Measurements from ENCODE around the gene EMD.
"Not testable (repeated sequence)": the region's sequence is repeated elsewhere in the genome, so short reads cannot be mapped to it uniquely, and the experiment has no call there.

EMD gene

DNA sequence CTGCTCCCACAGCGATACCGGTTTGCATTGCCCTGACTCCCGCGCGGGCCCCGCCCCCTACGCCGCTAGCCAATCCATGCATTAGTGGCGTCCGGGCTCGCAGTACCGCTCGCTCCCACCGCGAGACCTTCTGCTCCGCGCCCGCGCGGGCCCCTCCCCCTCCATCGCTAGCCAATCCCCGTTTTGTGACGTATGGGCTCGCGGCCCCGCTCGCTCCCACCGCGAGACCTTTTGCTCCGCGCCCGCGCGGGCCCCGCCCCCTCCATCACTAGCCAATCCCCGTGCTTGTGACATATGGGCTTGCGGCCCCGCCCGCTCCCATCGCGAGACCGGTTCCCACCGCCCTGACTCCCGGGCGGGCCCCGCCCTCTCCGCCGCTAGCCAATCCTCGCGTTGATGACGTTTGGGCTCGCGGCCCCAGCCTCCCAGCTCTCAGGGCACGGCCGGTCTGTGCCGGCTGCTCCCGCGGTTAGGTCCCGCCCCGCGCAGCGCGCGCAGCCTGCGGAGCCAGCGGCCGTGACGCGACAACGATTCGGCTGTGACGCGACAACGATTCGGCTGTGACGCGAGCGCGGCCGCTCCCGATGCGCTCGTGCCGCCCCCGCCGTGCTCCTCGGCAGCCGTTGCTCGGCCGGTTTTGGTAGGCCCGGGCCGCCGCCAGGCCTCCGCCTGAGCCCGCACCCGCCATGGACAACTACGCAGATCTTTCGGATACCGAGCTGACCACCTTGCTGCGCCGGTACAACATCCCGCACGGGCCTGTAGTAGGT lies at the start of gene EMD:
EMD (plus strand) TSS at position 497 of the 770 bp plus-strand sequence; CDS start at position 687, 190 bp downstream.
- peak; percentile 99 for DNase-seq

DNA sequence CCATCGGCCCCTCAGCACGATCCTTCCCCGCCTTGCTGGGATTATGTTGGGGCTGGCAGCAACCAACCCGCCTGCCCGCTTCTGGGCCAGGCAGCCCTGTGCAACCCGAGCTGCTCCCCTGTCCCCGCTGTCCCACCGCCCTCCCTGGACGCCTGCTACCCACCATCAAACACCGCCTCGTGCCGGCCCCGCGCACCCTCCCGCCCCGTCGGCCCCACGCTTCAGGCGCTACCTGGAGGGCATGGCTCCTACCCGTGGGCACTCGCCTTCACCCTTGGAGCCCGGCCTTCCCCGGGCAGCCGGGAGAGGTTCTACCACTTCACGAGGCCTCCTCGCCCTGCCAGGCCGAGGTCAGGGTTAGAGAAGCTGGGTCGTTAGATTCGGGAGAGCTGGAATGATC lies 46.5 kb upstream of the EMD start:
- DNase-seq: no peak

DNA sequence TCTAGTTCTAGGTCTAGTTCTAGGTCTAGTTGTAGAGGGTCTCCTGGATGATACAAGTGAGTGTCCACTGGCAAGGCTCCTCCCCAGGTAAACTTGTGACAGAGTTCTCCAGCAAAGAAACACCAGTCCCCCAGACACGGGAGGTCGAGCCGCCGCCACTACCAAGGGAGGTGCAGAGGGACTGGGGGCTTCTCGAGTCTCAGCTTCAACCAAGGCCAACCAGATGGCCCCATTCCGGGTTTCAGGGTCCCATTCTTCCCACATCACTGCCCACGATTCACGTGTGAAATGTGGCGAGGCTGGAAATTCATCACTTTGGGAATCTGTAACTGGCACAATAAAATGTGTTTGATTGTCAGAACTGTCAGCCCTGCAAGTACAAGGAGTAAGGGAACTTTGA lies 46.0 kb upstream of the EMD start:
- DNase-seq: no peak

DNA sequence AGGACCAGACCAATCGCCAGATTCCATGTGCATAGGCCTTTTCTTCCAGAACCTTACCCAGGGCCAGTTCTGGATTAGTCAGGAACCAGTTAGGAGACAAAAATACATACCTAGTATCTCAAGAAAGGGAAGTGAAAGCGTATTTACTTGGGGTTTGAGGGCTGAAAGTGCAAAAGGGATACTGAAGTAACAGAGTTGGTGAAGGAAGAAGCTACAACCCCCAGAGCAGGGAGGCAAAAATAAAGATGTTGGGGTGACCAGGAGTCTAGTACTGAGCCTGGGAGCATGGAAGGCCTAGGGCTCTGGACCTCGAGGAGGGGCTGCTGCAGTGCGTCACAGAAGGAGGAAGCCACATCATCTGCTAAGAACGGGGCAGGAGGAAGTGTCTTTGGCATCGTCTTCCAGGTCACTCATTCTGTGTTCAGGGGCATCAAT lies 45.2 kb upstream of the EMD start:
- no peak for DNase-seq

DNA sequence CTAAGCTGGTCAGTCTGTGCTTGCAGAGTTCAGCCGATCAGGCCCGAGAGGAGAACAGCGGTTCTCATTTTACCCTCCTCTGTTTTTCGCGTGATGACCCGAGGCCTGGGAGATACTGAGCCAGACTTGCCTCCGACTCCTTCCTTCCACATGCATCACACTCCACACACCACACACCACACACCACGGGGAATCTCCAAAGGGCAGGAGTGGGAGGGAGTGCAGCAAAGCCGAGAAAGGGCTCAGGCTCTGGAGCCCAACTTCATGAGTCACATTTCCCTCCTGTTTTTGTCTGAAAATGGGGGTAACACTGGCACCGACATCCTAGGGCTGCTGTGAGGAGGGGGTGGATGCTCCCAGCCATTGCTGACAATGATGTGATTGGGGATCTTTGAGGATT lies 44.6 kb upstream of the EMD start:
- no peak for DNase-seq

DNA sequence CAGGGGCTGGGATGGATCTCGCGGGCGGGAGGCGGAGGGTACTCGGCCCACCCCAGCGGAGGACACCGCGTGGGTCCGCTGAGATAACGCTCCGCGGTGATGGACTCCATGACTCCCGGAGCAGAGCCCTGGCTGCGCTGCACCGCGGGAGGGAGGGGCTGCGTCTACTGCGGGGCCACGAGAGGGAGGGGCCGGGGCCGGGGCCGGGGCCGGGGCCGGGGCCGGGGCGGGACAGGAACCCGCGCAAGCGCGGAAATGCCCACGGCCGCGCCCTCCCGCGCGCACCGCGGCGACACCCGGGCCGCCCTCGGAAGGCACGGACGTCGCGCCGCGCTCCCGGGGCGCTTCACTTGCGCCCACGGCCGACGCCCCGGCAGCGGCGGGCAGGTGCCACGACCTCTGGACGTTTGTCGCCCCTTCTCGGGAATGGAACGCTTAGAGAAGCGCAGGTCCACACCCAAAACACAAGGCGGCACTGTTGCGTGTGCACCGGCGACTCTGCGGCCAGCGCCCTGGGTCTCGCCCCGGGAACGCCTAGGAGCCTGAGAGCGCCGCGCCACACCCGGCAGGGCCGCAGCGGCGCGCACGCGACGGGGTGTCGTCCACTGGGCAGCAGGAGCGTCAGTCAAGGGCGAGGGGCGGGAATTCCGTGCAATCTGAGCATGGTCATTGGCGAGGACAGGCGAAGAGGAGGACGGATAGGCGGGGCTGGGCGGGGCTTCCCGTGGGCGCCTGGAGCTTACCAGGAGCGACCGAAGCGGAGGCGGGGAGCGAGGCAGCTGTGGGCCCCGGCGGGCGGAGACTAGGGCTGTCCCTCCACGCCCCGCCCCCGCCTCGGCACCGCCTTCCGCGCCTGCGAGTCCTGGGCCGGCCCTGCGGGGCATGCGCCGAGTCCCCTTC lies 37.4 kb upstream of the EMD start:
- DNase-seq: not testable (repeated sequence)

DNA sequence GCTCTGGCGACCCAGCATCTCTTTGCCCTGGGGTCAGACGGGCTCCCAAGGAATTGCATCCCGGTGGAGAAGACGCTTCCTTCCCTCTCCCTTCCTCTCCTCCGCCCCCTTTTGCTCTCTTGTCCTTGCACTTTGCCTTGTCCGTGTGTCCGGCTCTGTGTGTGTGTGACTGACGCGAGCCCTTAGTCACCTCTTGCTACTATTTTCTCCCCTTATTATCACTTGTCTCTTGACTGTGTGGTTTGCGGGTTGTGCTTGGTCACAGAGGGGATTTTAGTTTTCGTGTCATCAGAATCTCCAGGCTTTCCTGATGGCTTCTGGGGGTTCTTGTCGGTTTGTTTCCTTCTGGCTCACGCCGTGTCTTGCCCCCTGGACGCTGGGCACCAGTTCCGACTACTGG lies 36.0 kb upstream of the EMD start:
- DNase-seq: not testable (repeated sequence)

DNA sequence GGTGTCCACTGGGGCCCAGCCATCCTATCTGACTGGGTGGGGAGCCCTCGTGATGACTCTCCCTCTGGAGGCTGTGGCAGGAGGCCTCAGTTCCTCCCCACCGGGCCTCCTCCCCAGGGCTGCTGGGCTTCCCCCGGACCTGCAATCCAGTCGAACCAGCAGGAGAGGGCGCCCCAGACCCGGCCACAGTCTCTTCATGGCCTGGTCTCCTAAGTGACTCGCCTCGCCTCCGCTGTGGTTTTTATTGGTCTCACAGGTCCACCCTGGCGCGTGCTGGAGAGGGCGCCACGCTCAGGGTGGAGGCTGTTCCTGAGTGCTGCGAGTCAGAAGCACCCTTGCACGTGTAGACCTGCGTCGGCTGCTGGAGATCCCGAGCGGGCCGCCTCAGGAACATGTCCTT lies 35.5 kb upstream of the EMD start:
- DNase-seq: not testable (repeated sequence)

DNA sequence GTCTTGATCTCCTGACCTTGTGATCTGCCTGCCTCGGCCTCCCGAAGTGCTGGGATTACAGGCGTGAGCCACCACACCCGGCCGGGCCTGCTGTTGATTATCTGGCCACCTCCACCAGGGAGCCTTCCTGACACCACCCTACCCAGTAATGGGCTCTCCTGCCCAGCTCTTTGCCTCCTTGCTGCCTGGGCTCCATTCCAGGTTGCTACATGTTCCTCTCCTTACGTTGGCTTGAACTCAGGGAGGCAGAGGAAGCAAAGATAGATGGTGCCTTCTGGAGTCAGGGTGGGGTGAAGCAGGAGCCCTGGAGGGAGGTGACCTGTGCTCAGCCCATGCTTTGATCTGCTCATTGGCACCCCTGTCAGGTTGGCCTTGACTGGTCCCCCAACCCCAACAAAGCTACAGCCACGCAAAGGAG lies 31.0 kb upstream of the EMD start:
- DNase-seq: no peak

DNA sequence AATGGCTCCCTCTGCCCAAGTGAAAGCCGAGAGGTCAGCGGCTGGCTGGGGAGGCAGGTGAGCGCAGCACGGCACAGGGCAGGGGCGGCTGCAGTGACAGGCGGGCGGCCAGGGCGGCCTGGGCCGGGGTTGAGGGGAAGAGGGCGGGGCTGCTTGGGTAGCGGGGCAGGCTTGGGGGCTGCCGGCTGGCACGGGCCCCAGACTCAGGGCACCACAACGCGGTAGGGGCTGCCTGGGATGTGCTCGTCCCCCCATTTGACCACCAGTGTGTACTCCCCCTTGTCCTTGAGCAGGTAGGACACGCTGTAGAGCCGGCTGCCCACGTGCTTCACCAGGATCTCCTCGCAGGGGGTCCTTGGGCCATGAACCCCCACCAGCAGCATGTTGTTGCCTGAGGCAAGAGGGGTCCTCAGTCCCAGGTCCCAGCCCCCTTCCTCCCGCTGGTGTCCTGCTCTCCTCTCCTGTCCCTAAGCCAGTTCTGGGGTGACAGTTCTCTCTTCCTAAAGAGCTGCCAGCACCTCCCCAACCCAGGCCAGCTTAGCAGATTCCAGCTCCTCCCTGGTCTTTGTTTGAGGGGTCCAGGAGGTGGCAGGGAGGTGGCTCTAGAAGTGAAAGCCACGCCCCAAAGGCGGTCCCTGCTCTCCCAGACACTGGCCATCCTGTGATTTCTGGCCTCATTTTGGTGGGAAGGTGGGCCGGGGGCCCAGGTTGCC lies 30.3 kb upstream of the EMD start:
- DNase-seq: no peak

DNA sequence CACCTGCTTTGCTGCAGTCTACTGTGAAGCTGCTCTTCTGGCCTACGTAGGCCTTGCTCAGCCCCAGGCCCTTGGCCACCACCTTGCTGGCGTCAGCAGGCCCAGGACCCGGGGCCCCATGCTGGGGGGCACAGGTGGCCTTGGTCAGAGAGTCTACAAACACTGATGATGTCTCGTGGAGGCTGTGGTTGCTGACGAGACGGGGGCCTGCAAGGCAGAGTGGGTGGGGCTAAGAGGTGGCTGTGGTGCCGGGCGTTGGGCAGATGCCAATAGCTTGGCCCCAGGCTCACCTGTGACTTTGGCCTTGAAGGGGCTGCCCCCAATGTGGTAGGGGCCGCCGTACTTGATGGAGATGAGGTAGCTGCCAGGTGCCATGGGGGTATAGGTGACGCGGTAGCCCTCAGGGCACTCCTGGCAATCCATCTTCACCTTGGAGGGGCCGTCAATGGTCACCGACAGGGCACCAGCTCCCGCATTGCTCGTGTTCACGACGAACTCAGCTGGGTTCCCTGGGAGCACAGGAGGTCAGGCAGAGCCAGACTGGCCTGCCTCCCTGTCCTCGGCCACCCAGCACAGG lies 29.6 kb upstream of the EMD start:
- DNase-seq: no peak

DNA sequence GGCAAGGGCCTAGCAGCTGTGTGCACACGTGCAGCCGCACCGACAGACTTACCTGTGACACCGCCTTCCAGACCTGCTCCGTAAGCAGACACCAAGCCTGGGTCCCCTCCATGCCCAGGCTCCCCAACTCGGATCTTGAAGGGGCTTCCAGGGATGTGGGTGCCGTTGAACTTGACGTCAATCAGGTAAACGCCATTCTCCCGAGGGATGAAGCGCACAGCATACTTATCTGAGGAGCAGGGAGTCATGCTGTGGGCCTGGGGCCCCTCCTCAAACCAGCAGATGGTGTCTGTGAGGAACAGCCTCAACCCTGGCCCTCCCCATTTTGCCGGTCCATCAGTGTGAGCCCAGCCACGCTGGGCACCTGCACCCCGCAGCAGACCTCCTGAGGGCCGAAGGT lies 29.1 kb upstream of the EMD start:
- no peak for DNase-seq

DNA sequence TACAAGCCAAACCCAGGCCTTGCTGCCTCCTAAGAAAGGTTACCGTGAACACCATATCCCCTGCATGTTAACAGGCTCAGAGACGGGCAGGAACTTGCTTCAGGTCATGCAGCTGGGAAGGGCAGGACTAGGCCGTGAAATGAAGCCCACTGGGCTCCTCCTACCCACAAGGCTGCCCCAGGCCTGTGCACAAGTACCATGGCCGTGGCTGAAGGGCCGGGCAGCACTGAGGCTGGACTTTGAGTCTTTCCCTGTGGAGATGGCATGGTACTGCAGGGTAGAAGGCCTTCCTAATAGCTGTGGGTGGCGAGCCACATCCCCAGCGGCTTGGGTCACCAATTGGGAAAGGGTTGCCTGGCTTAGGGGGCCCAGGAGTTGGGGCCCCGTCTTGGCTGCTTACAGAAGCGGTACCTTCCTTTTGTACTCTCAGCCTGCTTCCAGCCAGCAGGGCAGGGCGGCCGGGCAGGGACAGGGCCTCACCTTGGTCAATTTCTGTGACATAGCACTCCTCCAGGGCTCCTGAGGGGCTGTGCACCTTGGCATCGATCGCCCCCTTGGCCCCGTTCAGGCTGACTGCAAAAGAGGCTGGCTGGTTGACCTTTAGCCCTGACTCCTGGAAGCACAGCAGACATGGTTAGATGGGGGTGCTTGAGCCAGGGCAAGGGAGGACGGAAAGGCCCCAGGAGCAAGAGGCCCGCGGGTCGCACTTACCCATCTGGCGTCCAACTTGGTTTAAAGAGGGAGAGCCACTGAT lies 28.5 kb upstream of the EMD start:
- no peak for DNase-seq

DNA sequence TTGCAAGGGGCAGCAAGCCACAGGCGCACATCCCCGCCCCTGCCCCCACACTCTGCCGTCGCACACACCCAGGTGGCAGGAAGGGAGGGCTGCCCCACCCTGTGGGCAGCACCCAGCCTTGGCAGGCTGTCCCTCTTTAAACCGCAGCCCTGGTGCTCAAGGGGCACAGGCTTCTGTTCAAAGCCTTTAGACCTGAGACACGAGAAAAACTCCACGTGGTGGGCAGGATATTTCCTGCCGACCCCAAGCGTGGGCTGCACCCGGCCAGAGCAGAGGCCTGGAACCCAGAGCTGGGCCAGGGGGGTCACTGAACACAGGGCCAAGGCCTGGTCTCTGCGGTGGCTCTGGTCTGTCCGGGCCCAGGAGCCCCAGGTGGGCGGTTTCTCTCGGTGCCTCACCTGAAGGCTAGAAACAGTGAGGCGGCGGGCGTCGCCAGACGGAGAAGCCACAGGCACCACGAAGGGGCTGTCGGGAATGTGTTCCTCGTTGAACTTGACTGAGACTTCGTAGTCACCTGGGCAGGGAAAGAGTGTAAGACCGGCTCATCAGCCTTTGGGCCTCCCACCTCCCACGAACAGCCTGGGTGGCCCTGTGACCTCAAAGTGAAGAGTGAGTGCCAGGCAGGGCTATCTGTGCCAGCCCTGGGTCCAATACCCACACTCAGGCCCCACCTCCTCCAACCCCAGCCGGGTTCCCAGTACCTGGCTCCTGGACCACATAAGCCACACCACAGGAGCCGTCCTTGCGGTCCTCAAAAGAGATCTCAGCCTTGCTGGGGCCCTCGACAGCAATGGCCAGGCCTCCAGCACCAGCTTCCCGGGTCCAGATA lies 27.7 kb upstream of the EMD start:
- DNase-seq: no peak

DNA sequence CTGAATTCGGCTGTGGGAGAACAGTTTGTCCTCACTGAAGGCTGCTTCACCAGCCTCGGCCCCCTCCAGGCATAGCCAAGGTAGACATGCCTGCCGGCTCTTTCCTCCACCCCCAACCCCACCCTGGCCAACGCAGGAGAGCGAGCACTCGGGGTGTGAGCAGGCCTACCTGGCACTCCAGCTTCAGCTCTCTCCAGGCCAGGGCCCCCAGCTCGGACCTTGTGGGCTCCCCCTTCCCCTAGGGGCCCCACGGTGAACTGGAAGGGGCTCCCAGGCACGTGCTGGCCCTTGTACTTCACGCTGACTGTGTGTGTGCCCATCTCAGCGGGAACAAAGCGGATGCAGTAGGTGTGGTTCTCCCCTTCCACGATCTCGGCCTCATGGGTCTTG lies 27.1 kb upstream of the EMD start:
- no peak for DNase-seq

DNA sequence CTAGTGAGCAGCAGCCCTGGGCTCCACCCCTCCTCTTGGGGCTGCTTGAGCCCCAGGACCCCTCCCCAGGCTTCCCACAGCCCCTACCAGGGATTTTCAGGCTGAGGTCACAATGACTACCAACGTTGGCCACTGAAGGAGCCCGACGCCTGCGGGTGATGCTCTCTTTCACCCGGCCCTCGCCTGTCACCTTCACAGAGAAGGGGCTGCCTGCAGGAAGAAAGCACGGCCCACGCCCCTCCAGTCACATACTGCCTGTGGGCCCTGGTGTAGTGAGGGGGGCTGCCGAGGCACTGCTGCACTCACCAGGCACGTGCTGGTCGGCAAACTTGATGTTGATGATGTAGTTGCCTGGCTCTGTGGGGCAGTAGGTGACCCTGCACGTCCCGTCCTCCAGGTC lies 26.6 kb upstream of the EMD start:
- no peak for DNase-seq

DNA sequence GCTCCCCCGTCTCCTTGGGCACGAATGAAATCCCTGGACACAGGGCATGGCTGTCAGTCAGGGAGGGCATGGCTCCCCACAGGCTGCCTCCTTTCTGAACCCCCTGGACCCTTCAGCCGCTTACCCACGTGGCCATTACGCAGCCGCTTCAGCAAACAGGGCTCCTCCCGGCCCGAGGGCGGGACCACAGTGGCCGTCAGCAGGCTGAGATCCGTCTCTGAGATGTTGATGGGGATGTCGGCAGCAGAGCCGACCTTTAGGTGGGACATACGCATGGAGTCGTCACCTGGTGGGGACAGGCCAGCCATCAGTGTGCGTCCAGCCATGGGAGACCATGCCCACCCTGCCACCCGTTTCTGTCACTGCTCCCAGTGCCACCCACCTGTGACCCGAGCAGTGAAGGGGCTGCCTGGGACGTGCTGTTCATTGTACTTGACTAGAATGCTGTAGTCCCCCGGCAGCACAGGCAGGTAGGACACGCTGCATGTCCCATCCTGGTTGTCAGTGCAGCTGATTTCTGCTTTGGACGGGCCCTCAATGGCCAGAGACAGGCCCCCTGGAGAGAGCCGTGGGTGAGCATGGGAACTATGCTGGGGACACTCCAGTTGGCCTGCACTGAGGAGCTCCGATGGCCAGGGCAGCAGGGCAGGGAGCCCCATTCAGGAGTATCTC lies 25.8 kb upstream of the EMD start:
- no peak for DNase-seq

DNA sequence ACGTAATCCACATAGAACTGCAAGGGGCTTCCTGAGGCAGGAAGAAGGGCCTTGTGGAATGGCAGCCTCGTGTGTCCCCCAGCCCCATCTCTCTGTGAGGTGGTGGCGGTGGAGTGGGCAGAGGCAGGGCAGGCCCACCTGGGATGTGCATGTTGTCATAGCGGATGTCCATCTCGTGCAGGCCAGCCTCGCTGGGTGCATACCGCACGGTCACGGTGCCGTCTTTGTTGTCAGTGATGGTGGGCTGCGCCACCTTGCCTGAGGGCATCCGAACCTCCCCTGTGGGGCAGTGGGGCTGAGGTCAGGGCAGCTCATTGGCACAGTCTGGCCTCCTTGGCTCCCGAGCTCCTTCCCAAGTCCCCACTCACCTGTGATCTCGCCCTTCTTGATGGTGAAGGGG lies 25.1 kb upstream of the EMD start:
- DNase-seq: no peak

DNA sequence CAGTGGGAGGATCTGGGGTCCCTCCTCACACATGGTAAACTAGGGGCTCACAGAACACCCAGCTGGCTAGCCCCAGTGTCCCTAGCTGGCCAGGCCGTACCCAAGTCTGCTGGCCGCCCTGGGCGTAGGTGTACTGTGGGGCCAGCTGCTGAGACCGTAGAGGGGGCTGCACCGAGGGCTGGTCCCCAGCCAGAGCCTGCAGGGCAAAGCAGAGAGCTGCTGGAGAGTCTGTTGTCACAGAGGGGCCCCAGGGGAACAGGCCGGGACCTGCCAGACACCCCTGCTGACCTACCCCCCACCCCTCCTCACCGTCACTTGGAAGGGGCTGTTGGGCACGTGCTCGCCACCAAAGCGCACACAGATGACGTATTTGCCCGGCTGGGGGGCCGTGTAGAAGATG lies 24.6 kb upstream of the EMD start:
- DNase-seq: no peak

DNA sequence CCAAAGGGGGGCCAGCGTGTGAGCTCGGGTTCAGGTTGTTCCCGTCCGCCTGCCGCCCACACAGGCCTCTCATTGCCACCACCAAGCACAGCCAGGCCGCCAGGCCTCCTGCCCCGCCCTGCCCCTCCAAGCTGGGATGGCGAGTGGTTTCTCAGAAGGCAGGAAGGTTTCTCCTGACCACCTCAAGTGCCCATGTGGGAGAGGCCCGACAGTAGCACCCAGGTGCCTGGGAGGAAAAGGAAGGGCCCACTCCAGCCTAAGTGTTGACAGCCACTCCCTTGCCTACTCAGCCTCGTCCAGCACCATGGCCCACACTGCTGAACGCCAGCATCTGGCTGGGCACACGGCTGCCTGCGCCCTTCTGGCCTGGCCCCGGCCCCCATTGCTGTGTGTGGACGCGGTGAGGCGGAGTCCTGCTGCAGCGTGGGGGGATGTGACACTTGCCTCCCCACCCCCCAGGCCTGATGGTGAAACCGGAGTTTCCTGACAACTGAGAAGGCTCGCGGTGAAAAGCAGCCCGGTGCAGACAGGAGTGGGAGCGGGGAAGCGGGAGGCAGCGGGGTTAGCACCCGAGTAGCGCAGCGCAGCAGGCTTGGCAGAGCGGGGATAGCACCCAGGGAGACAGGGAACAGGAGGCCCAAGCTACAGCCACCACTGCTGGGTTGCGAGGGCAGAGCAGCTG lies 23.9 kb upstream of the EMD start:
- DNase-seq: no peak
